Panc1 (cell line): ENCODE data around the gene FBXL15. TPM values are rescaled to one million over a fixed set of nuclear protein-coding genes. Genes with fewer than 3 reads are reported as not detected.

Experiments used
- ATAC-seq: fragments of 200-7000 bp; cut with Tn5 transposase; 2 replicates; pipeline ENCODE4 v1.9.1; 2020; ENCODE audit warnings: mild to moderate bottlenecking, moderate library complexity
- BruUV-seq: library from RNA; stranded (reverse); fragments of 400-500 nt; replicated peaks from 2 replicates; lab custom pipeline; 2021; lab: Mats Ljungman, UMichigan
- CTCF ChIA-PET: fragments of 300-600 bp; sonication (Branson Sonifier 250); formaldehyde crosslinking; loops from one replicate; lab custom pipeline; 2022; ENCODE audit warnings: antibody characterized with exemption; lab: Charles Lee
- POLR2A ChIA-PET: fragments of 300-600 bp; sonication (Branson Sonifier 250); formaldehyde crosslinking; loops from one replicate; lab custom pipeline; 2022; ENCODE audit warnings: antibody characterized with exemption; lab: Charles Lee
- DNase-seq: peaks from one replicate; pipeline ENCODE4 v3.0.0-alpha.2; 2010; ENCODE audit warnings: low read depth, low spot score
- H3K27ac ChIP-seq: 2 replicates; pipeline ENCODE4 v1.5.1; 2011; ENCODE audit warnings: mild to moderate bottlenecking, low read length, inconsistent platforms
- H3K27me3 ChIP-seq: fragments of 200-500 bp; sonication (Bioruptor generic); 2 replicates; pipeline ENCODE4 v1.6.0; 2014; ENCODE audit warnings: low read length, inconsistent platforms; ENCODE audit not compliant: control insufficient read depth, insufficient read depth
- H3K36me3 ChIP-seq: fragments of 200-500 bp; sonication (Bioruptor generic); 2 replicates; pipeline ENCODE4 v1.5.1; 2014; ENCODE audit warnings: inconsistent platforms, mild to moderate bottlenecking, low read length, moderate library complexity; ENCODE audit not compliant: control insufficient read depth, insufficient read depth
- H3K4me1 ChIP-seq: 2 replicates; pipeline ENCODE4 v1.5.1; 2011; ENCODE audit warnings: inconsistent platforms, mild to moderate bottlenecking, low read length, moderate library complexity; ENCODE audit not compliant: control insufficient read depth, insufficient read depth
- H3K4me3 ChIP-seq, 2 experiments: 2 replicates each; pipeline ENCODE4 v1.5.1; 2011 to 2012; ENCODE audit warnings: low read depth in 2 of 2, low read length in 2 of 2, mild to moderate bottlenecking in 2 of 2, inconsistent platforms in 1 of 2, moderate library complexity in 1 of 2
- H3K9me3 ChIP-seq: fragments of 200-500 bp; sonication (Bioruptor generic); 2 replicates; pipeline ENCODE4 v1.5.1; 2014; ENCODE audit warnings: low read depth, mild to moderate bottlenecking, inconsistent platforms, low read length, moderate library complexity; ENCODE audit not compliant: control insufficient read depth, insufficient read depth
- CTCF ChIP-seq: fragments of 450-650 bp; IDR thresholded peaks from 2 replicates; pipeline ENCODE4 v1.5.1; 2017; ENCODE audit warnings: mild to moderate bottlenecking
- POLR2AphosphoS5 ChIP-seq: IDR thresholded peaks from 2 replicates; pipeline ENCODE4 v1.6.1; 2012; ENCODE audit warnings: mild to moderate bottlenecking, low read depth, low read length, moderate library complexity
- REST ChIP-seq, 2 experiments: IDR thresholded peaks; 2 replicates each; pipeline ENCODE4 v1.6.1; 2011 to 2012; ENCODE audit warnings: low read depth in 2 of 2, control low read depth in 1 of 2, low read length in 1 of 2, mild to moderate bottlenecking in 1 of 2, moderate library complexity in 1 of 2; ENCODE audit not compliant: insufficient read depth in 1 of 2
- SIN3A ChIP-seq: IDR thresholded peaks from 2 replicates; pipeline ENCODE4 v1.6.1; 2012; ENCODE audit warnings: low read depth, mild to moderate bottlenecking, low read length, moderate library complexity, borderline replicate concordance; ENCODE audit not compliant: insufficient read depth
- TCF7L2 ChIP-seq: IDR thresholded peaks from 2 replicates; pipeline ENCODE4 v1.6.1; 2011; ENCODE audit warnings: mild to moderate bottlenecking, low read depth, low read length, inconsistent platforms
- in situ Hi-C: cut with HindIII; loops from 2 replicates; pipeline ENCODE4 v1.10.0; 2016; ENCODE audit warnings: low sequenced_read_pairs, low pct_unique_long_range_greater_than_20kb
- intact Hi-C: fragments of 100-400 bp; cut with micrococcal nuclease; formaldehyde crosslinking; loops from one replicate; pipeline ENCODE4 v1.10.0; 2022; ENCODE audit not compliant: unreplicated experiment
- microRNA-seq: library from miRNA; unstranded; fragments of <30 nt; microRNA quantifications from one replicate; pipeline ENCODE4 v1.1.0, GENCODE V29; 2020; ENCODE audit not compliant: unreplicated experiment
- total RNA-seq: library from RNA; stranded (reverse); gene quantifications from one replicate; pipeline ENCODE4 v1.2.1, GENCODE V29; 2021; ENCODE audit not compliant: unreplicated experiment

Gene FBXL15
- total RNA-seq, 1 experiment from 2014 or later, result 7.9 TPM

- TF ChIP-seq POLR2AphosphoS5, result no peak
- TF ChIP-seq REST (IDR thresholded peaks at IDR 0.05; ENCODE audit: insufficient read depth in 1 of 2, low read depth in 2 of 2, low read length in 1 of 2), result no peak
- no peak for TF ChIP-seq SIN3A
- TF ChIP-seq CTCF, result no peak
- no peak for TF ChIP-seq TCF7L2
- in situ Hi-C loops (no loop called here), intact Hi-C loops (no loop called here)
- Histone ChIP-seq H3K27me3 (no peaks in the 10 kb centered on the region), H3K4me3 (no peak overlapping the region), H3K9me3 (no peaks in the 10 kb centered on the region), H3K4me1 (no peaks in the 10 kb centered on the region), H3K36me3 (no peaks in the 10 kb centered on the region), H3K27ac (no peak overlapping the region)
- BruUV-seq, result no TSS peak
- no peak for DNase-seq
- ATAC-seq, result no peak
- ChIA-PET CTCF (interaction anchor here (0.6 to 0.7 kb wide), 2 partner anchors 19 to 301 kb away, joined by 3 to 6 read pairs; no protein-coding TSS in a partner anchor), POLR2A (no interaction called here)
Observed at GRCh38 chr10:102470579-102471546, 50.2 kb downstream of the FBXL15 start.

Small RNAs within 50 kb of the gene (microRNA-seq; reads per million reads assigned to microRNA genes)
- 327 reads per million, percentile 69 among the genes with 10 or more reads in this experiment for gene MIR146B

Other genes with a start within 250 kb of the FBXL15 start
- 1.2 TPM for gene ELOVL3, start 194.5 kb upstream of the FBXL15 start, total RNA-seq
- 0.49 TPM for gene PITX3, start 179.3 kb upstream of the FBXL15 start, total RNA-seq
- gene GBF1, start 175.3 kb upstream of the FBXL15 start, total RNA-seq, result 65.0 TPM
- gene NFKB2, start 25.1 kb upstream of the FBXL15 start, total RNA-seq, result 105 TPM
- gene PSD, start 2.1 kb upstream of the FBXL15 start, total RNA-seq, result 2.4 TPM
- 79.3 TPM for gene CUEDC2, start 11.7 kb downstream of the FBXL15 start, total RNA-seq
- 0.21 TPM for gene C10orf95, start 30.7 kb downstream of the FBXL15 start, total RNA-seq
- 147 TPM for gene ACTR1A, start 81.9 kb downstream of the FBXL15 start, total RNA-seq
- 9.5 TPM for gene SUFU, start 83.1 kb downstream of the FBXL15 start, total RNA-seq
- gene TRIM8, start 223.6 kb downstream of the FBXL15 start, total RNA-seq, result 54.4 TPM